Measurements from ENCODE around the gene CALHM4.

DNA sequence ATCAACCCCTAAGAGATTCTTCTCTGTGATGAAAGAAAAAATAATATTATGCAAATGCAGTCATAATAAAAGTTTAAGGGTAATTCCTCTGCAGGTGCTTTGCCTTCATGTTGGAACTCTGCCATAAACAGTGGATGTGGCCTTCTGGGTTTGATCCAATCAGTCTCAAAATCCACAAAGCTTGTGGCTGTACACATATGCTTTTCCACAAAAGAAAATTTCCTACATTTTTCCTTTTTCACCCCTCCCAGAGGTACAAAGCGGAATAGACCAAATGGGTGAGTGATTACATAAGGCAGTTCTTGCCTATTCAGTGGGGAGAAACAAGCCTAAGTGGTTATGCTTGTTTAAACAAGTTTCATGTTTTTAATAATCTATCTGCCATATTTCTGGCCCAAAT, 25.4 kb upstream of the CALHM4 start:
- TF ChIP-seq, protein P1, sequence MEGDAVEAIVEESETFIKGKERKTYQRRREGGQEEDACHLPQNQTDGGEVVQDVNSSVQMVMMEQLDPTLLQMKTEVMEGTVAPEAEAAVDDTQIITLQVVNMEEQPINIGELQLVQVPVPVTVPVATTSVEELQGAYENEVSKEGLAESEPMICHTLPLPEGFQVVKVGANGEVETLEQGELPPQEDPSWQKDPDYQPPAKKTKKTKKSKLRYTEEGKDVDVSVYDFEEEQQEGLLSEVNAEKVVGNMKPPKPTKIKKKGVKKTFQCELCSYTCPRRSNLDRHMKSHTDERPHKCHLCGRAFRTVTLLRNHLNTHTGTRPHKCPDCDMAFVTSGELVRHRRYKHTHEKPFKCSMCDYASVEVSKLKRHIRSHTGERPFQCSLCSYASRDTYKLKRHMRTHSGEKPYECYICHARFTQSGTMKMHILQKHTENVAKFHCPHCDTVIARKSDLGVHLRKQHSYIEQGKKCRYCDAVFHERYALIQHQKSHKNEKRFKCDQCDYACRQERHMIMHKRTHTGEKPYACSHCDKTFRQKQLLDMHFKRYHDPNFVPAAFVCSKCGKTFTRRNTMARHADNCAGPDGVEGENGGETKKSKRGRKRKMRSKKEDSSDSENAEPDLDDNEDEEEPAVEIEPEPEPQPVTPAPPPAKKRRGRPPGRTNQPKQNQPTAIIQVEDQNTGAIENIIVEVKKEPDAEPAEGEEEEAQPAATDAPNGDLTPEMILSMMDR (conservative IDR thresholded peaks at IDR 0.05; ENCODE audit: low read depth in 2 of 2), result no peak
- TF ChIP-seq REST (IDR thresholded peaks at IDR 0.05; ENCODE audit: unreplicated experiment) (no peak), POLR2AphosphoS5 (IDR thresholded peaks at IDR 0.05; ENCODE audit: low read depth) (no peak), EZH2 (IDR thresholded peaks at IDR 0.05; ENCODE audit: low read depth, unreplicated experiment) (no peak), EZH2phosphoT487 (IDR thresholded peaks at IDR 0.05; ENCODE audit: unreplicated experiment) (no peak), ETS1 (IDR thresholded peaks at IDR 0.05) (no peak), CREB1 (CRISPR knock-in tag; IDR thresholded peaks at IDR 0.05; ENCODE audit: low read depth) (no peak)

Measured in GM23338 (cell line).